Osteoblast (primary cell): ENCODE results near the gene SCGB1C2. TPM values are rescaled to one million over a fixed set of nuclear protein-coding genes. Genes with fewer than 3 reads are reported as not detected.

ENCODE experiments used
- DNase-seq: peaks from one replicate; pipeline ENCODE4 v3.0.0; 2011; ENCODE audit warnings: low spot score, mixed read lengths; ENCODE audit not compliant: insufficient read length; ENCODE audit errors: missing footprints
- H2AFZ ChIP-seq: 2 replicates; pipeline ENCODE4 v1.6.0; 2011; ENCODE audit warnings: mild to moderate bottlenecking, low read length
- H3K27ac ChIP-seq: 2 replicates; pipeline ENCODE4 v1.5.1; 2011; ENCODE audit warnings: mild to moderate bottlenecking, low read depth, low read length, moderate library complexity
- H3K27me3 ChIP-seq: 2 replicates; pipeline ENCODE4 v1.6.0; 2012; ENCODE audit warnings: mild to moderate bottlenecking, control low read depth, inconsistent platforms, low read length, moderate library complexity; ENCODE audit not compliant: insufficient read depth
- H3K36me3 ChIP-seq: 2 replicates; pipeline ENCODE4 v1.5.1; 2011; ENCODE audit warnings: mild to moderate bottlenecking, low read length, control low read depth, moderate library complexity; ENCODE audit not compliant: insufficient read depth
- H3K4me1 ChIP-seq: 2 replicates; pipeline ENCODE4 v1.5.1; 2011; ENCODE audit warnings: mild to moderate bottlenecking, low read length, control low read depth, moderate library complexity; ENCODE audit not compliant: insufficient read depth
- H3K4me2 ChIP-seq: 2 replicates; pipeline ENCODE4 v1.6.0; 2011; ENCODE audit warnings: mild to moderate bottlenecking, low read length; ENCODE audit not compliant: insufficient read depth
- H3K4me3 ChIP-seq: fragments of 200-600 bp; sonication (generic); 3 replicates; pipeline ENCODE4 v1.5.1; 2012; ENCODE audit warnings: mild to moderate bottlenecking, low read length, inconsistent platforms; ENCODE audit not compliant: insufficient read depth
- H3K79me2 ChIP-seq: 2 replicates; pipeline ENCODE4 v1.6.0; 2012; ENCODE audit warnings: mild to moderate bottlenecking, low read length, control low read depth, inconsistent platforms; ENCODE audit not compliant: insufficient read depth
- H3K9me3 ChIP-seq: 2 replicates; pipeline ENCODE4 v1.5.1; 2011; ENCODE audit warnings: low read depth, low read length, control low read depth
- H4K20me1 ChIP-seq: 2 replicates; pipeline ENCODE4 v1.6.0; 2012; ENCODE audit warnings: mild to moderate bottlenecking, low read length, control low read depth; ENCODE audit not compliant: insufficient read depth
- total RNA-seq: library from RNA; depleted of rRNA; stranded (reverse); fragments of >200 nt; gene quantifications from 2 replicates; pipeline ENCODE4 v1.2.3, GENCODE V29; 2012
- TF ChIP-seq, protein P1 (sequence below): IDR thresholded peaks from 2 replicates; pipeline ENCODE4 v1.5.1; 2011; ENCODE audit warnings: mild to moderate bottlenecking, low read depth, low read length, moderate library complexity; ENCODE audit errors: extremely low read depth

SCGB1C2 gene
- total RNA-seq, 1 donor: not detected

GRCh38 chr17:180381-181244, 43.2 kb downstream of the SCGB1C2 start:
- Histone ChIP-seq H3K36me3 (no peaks in the 10 kb centered on the region), H3K4me1 (no peaks in the 10 kb centered on the region), H3K4me2 (no peak overlapping the region), H3K79me2 (no peaks in the 10 kb centered on the region), H3K27me3 (peaks cover 61% of the 10 kb centered on the region), H3K27ac (no peak overlapping the region), H3K4me3 (no peak overlapping the region), H3K9me3 (no peaks in the 10 kb centered on the region), H2AFZ (no peak overlapping the region), H4K20me1 (peaks cover 3% of the 10 kb centered on the region)
- no peak for DNase-seq
- TF ChIP-seq, protein P1, sequence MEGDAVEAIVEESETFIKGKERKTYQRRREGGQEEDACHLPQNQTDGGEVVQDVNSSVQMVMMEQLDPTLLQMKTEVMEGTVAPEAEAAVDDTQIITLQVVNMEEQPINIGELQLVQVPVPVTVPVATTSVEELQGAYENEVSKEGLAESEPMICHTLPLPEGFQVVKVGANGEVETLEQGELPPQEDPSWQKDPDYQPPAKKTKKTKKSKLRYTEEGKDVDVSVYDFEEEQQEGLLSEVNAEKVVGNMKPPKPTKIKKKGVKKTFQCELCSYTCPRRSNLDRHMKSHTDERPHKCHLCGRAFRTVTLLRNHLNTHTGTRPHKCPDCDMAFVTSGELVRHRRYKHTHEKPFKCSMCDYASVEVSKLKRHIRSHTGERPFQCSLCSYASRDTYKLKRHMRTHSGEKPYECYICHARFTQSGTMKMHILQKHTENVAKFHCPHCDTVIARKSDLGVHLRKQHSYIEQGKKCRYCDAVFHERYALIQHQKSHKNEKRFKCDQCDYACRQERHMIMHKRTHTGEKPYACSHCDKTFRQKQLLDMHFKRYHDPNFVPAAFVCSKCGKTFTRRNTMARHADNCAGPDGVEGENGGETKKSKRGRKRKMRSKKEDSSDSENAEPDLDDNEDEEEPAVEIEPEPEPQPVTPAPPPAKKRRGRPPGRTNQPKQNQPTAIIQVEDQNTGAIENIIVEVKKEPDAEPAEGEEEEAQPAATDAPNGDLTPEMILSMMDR: no peak

- H3K4me3 ChIP-seq: peak within 1 kb of the TSS; percentile 37
These were observed 44.1 kb downstream of the SCGB1C2 start, which contains the start of gene DOC2B for GRCh38 chr17:181245-182049. DOC2B (minus strand) TSS chr17:181650; CDS start chr17:181479, 171 bp downstream.

DNA sequence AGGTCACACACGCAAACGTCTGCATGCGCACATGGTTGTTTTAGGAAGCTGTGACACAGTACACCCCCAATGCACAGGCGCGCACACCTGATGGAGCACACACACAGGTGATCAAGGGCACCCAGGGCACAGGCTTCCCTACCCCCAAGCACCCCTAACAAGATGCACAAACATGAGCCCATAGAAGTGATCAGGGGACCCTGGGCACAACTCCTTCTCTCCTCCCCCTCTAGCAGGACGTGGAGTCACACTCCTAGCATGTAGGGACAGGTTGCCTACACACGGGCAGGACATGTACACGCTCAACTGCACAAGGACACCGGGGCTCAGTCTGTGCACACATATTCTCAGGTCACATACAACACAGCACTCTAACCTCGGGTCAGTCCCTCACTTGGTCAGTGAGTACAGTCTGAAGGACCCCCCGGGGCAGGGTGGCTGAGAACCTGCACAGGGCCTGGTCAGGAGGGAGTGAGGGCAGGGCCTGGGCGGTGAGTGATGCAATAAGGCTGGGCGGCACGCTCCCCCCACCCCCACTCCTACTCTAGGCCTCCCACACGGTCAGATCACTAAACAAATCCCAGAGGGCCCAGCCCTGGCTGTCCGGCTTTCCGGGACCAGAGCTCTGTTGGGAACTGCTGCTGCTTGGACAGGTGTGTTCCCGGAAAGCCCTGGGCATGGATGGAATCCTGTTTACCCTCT, 44.8 kb downstream of the SCGB1C2 start:
- Histone ChIP-seq H2AFZ (no peak overlapping the region), H3K27ac (no peak overlapping the region), H3K79me2 (no peaks in the 10 kb centered on the region), H3K4me2 (no peak overlapping the region), H3K9me3 (no peaks in the 10 kb centered on the region), H3K27me3 (peaks cover 61% of the 10 kb centered on the region), H3K36me3 (no peaks in the 10 kb centered on the region), H3K4me3 (no peak overlapping the region), H4K20me1 (peaks cover 3% of the 10 kb centered on the region), H3K4me1 (no peaks in the 10 kb centered on the region)
- DNase-seq: no peak
- TF ChIP-seq, protein P1: no peak

More at GRCh38 chr17:181245-182049, 44.1 kb downstream of the SCGB1C2 start, which contains the start of gene DOC2B:
- TF ChIP-seq, protein P1: no peak
- Histone ChIP-seq H3K27ac (no peak within 1 kb of the TSS), H3K79me2 (no peaks in the 10 kb centered on the region), H3K4me1 (no peaks in the 10 kb centered on the region), H2AFZ (no peak within 1 kb of the TSS), H3K36me3 (no peaks in the 10 kb centered on the region), H3K27me3 (peaks cover 61% of the 10 kb centered on the region), H3K9me3 (no peaks in the 10 kb centered on the region), H4K20me1 (peaks cover 3% of the 10 kb centered on the region), H3K4me2 (peak within 1 kb of the TSS; percentile 18)
- DNase-seq: peak; percentile 100
